PC-3 (cell line): ENCODE data around the gene ADAMTS17. TPM values are rescaled to one million over a fixed set of nuclear protein-coding genes. Genes with fewer than 3 reads are reported as not detected.
A peak's percentile ranks its signal among the peaks of the same experiment; 100 is the strongest.

Experiments
- ATAC-seq: fragments of 200-7000 bp; cut with Tn5 transposase; 2 replicates; pipeline ENCODE4 v1.9.1; 2020; ENCODE audit warnings: mild to moderate bottlenecking, moderate library complexity
- BruUV-seq: library from RNA; stranded (reverse); fragments of 400-500 nt; replicated peaks from 2 replicates; lab custom pipeline; 2021; lab: Mats Ljungman, UMichigan
- CTCF ChIA-PET: fragments of 300-600 bp; sonication (Branson Sonifier 250); formaldehyde crosslinking; loops from one replicate; lab custom pipeline; 2022; ENCODE audit warnings: antibody characterized with exemption; lab: Charles Lee
- POLR2A ChIA-PET: fragments of 300-600 bp; sonication (Branson Sonifier 250); formaldehyde crosslinking; loops from one replicate; lab custom pipeline; 2022; ENCODE audit warnings: antibody characterized with exemption; ENCODE audit not compliant: unreplicated experiment; lab: Charles Lee
- DNase-seq: peaks from one replicate; pipeline ENCODE4 v3.0.0-alpha.2; 2015
- H2AFZ ChIP-seq: fragments of 300-600 bp; sonication (generic); 2 replicates; pipeline ENCODE4 v1.6.0; 2016; ENCODE audit warnings: antibody characterized with exemption, low read length
- H3F3A ChIP-seq: fragments of 300-600 bp; sonication (generic); one replicate; pipeline ENCODE4 v1.6.0; 2017; ENCODE audit warnings: antibody characterized with exemption, low read length, control low read depth, mild to moderate bottlenecking; ENCODE audit not compliant: unreplicated experiment
- H3K27ac ChIP-seq: fragments of 300-600 bp; sonication (generic); 2 replicates; pipeline ENCODE4 v1.5.1; 2016; ENCODE audit warnings: mild to moderate bottlenecking, low read length
- H3K27me3 ChIP-seq: fragments of 300-600 bp; sonication (generic); 2 replicates; pipeline ENCODE4 v1.6.1; 2016; ENCODE audit warnings: low read length, mixed read lengths
- H3K36me3 ChIP-seq: fragments of 300-600 bp; sonication (generic); 2 replicates; pipeline ENCODE4 v1.6.1; 2016; ENCODE audit warnings: low read depth, mixed run types, low read length, mixed read lengths
- H3K4me1 ChIP-seq: fragments of 300-600 bp; sonication (generic); 2 replicates; pipeline ENCODE4 v1.5.1; 2016; ENCODE audit warnings: low read length; ENCODE audit not compliant: insufficient read depth
- H3K4me2 ChIP-seq: fragments of 300-600 bp; sonication (generic); 2 replicates; pipeline ENCODE4 v1.6.0; 2016; ENCODE audit warnings: low read length
- H3K4me3 ChIP-seq: fragments of 300-600 bp; sonication (generic); 2 replicates; pipeline ENCODE4 v1.5.1; 2016; ENCODE audit warnings: mild to moderate bottlenecking, low read length, mixed read lengths
- H3K79me2 ChIP-seq: fragments of 300-600 bp; sonication (generic); 2 replicates; pipeline ENCODE4 v1.6.1; 2017; ENCODE audit warnings: low read length, mixed read lengths
- H3K9ac ChIP-seq: fragments of 300-600 bp; sonication (generic); 2 replicates; pipeline ENCODE4 v1.6.0; 2016; ENCODE audit warnings: mild to moderate bottlenecking, low read length
- H3K9me2 ChIP-seq: fragments of 300-600 bp; sonication (generic); replicated peaks from 2 replicates; pipeline ENCODE4 v1.6.1; 2016; ENCODE audit warnings: mixed run types, low read length, mixed read lengths
- H3K9me3 ChIP-seq: fragments of 300-600 bp; sonication (generic); 2 replicates; pipeline ENCODE4 v1.6.1; 2016; ENCODE audit warnings: low read length, mixed read lengths
- H4K20me1 ChIP-seq: fragments of 300-600 bp; sonication (generic); 2 replicates; pipeline ENCODE4 v1.6.1; 2016; ENCODE audit warnings: low read length, mixed read lengths
- EZH2 ChIP-seq: fragments of 300-600 bp; sonication (generic); IDR thresholded peaks from one replicate; pipeline ENCODE4 v1.6.1; 2017; ENCODE audit warnings: antibody characterized with exemption, mild to moderate bottlenecking, low read length; ENCODE audit not compliant: unreplicated experiment
- EZH2phosphoT487 ChIP-seq: fragments of 300-600 bp; sonication (generic); IDR thresholded peaks from 2 replicates; pipeline ENCODE4 v1.6.1; 2018; ENCODE audit warnings: mild to moderate bottlenecking, antibody characterized with exemption, low read length, borderline replicate concordance
- intact Hi-C: fragments of 100-400 bp; cut with micrococcal nuclease; formaldehyde crosslinking; loops from 2 replicates; pipeline ENCODE4 v1.9.0; 2023
- total RNA-seq: library from RNA; depleted of rRNA; stranded (reverse); fragments of >200 nt; gene quantifications from 2 replicates; pipeline ENCODE4 v1.2.3, GENCODE V29; 2014
- TF ChIP-seq, protein P1 (sequence below): fragments of 300-600 bp; sonication (generic); conservative IDR thresholded peaks from 2 replicates; pipeline ENCODE4 v1.5.1; 2017; ENCODE audit warnings: antibody characterized with exemption, low read depth, mild to moderate bottlenecking, low read length

The ADAMTS17 gene
- total RNA-seq, 1 experiment from 2014 or later: 6.9 TPM

DNA sequence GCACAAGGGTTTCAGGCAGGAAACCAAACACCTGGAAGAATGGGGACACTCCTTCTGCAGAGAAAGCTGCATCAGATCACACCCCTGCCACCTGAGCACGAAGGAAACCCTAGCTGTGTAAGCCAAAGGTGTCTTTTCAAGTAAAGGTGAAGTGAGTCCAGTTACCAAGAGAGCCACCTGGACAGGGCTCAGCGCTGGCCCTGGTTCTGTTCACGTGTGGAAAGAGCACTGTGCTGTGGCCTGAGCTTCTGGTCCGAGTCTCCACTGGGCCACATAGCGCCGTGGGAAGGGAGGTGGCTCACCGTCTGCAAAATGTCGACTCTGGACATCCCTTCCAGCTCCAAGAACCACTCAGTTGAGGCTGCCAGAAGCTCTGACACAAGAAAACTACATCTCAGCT is 151.1 kb downstream of the ADAMTS17 start:
- no peak for ATAC-seq
- Histone ChIP-seq H3K36me3 (no peaks in the 10 kb centered on the region), H3K9ac (no peak overlapping the region), H3K4me3 (no peak overlapping the region), H3K27me3 (no peaks in the 10 kb centered on the region), H3K4me2 (no peak overlapping the region), H3K27ac (no peak overlapping the region), H2AFZ (no peak overlapping the region), H3K9me2 (no peaks in the 10 kb centered on the region), H3K4me1 (no peaks in the 10 kb centered on the region), H3F3A (no peaks in the 10 kb centered on the region), H4K20me1 (no peaks in the 10 kb centered on the region), H3K79me2 (no peaks in the 10 kb centered on the region), H3K9me3 (no peaks in the 10 kb centered on the region)
- no TSS peak for BruUV-seq
- intact Hi-C loops: no loop called here
- TF ChIP-seq EZH2 (no peak), EZH2phosphoT487 (no peak)
- TF ChIP-seq, protein P1, sequence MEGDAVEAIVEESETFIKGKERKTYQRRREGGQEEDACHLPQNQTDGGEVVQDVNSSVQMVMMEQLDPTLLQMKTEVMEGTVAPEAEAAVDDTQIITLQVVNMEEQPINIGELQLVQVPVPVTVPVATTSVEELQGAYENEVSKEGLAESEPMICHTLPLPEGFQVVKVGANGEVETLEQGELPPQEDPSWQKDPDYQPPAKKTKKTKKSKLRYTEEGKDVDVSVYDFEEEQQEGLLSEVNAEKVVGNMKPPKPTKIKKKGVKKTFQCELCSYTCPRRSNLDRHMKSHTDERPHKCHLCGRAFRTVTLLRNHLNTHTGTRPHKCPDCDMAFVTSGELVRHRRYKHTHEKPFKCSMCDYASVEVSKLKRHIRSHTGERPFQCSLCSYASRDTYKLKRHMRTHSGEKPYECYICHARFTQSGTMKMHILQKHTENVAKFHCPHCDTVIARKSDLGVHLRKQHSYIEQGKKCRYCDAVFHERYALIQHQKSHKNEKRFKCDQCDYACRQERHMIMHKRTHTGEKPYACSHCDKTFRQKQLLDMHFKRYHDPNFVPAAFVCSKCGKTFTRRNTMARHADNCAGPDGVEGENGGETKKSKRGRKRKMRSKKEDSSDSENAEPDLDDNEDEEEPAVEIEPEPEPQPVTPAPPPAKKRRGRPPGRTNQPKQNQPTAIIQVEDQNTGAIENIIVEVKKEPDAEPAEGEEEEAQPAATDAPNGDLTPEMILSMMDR: no peak
- DNase-seq: no peak
- POLR2A ChIA-PET: no interaction called here
- CTCF ChIA-PET: no interaction called here

DNA sequence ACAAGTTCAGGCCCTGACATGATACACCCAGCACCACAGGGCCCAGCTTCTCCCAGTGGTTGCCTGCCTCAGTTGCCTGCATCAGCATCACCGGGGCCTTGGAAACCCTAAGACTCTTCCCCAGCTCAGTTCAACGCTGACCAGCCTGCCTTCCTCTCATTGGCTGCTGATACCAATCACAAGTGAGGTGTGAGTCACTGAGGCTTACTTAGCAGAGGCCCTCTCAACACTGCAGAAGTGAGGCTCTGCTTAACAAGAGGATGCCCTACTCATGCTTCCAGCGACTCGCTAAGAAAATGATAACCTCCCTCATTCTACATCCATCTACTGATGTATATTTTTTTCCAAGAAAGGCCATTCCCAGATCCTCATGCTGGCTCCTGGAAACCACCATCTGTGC is 151.9 kb downstream of the ADAMTS17 start:
- H3K9me2 ChIP-seq: no peaks in the 10 kb centered on the region
- no peaks in the 10 kb centered on the region for H3K79me2 ChIP-seq
- intact Hi-C loops: no loop called here
- no peak overlapping the region for H3K27ac ChIP-seq
- POLR2A ChIA-PET: no interaction called here
- no peaks in the 10 kb centered on the region for H3K4me1 ChIP-seq
- H4K20me1 ChIP-seq: no peaks in the 10 kb centered on the region
- no peak for ATAC-seq
- DNase-seq: peak; percentile 5
- no peak overlapping the region for H3K4me2 ChIP-seq
- no peak overlapping the region for H3K4me3 ChIP-seq
- H3K27me3 ChIP-seq: no peaks in the 10 kb centered on the region
- no peaks in the 10 kb centered on the region for H3K36me3 ChIP-seq
- H3K9me3 ChIP-seq: no peaks in the 10 kb centered on the region
- TF ChIP-seq, protein P1: no peak
- TF ChIP-seq EZH2 (no peak), EZH2phosphoT487 (no peak)
- BruUV-seq: no TSS peak
- H3F3A ChIP-seq: no peaks in the 10 kb centered on the region
- no peak overlapping the region for H2AFZ ChIP-seq
- CTCF ChIA-PET: no interaction called here
- no peak overlapping the region for H3K9ac ChIP-seq

DNA sequence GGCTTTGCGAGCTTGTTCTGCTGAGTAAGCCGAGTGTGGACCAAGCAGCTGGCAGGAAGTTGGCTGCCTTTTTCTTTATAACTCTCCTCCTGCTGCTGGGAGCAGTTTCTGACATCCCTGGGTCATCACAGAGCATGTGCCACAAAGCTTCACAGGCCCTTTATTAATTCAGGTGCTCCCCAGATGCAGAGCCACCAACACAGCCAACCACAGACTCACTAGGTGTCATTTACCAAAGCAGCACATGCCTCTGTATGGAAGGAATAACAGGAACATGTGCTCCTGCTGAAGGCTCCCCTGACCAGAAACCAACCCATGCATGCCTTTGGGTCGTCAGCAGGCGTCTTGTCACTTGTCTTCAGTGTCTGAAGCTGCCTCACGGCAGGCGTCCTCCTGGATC is 152.5 kb downstream of the ADAMTS17 start:
- H3K9me3 ChIP-seq: no peaks in the 10 kb centered on the region
- no peak for DNase-seq
- no peaks in the 10 kb centered on the region for H3K4me1 ChIP-seq

More for the DNA sequence above, 152.5 kb downstream of the ADAMTS17 start:
- H3K27me3 ChIP-seq: no peaks in the 10 kb centered on the region
- intact Hi-C loops: no loop called here
- BruUV-seq: no TSS peak
- H3K79me2 ChIP-seq: no peaks in the 10 kb centered on the region
- CTCF ChIA-PET: no interaction called here
- H3K9me2 ChIP-seq: no peaks in the 10 kb centered on the region
- H3K4me3 ChIP-seq: no peak overlapping the region
- no peak overlapping the region for H3K27ac ChIP-seq
- H3K9ac ChIP-seq: no peak overlapping the region
- POLR2A ChIA-PET: no interaction called here
- H3K4me2 ChIP-seq: no peak overlapping the region
- no peak for ATAC-seq
- no peaks in the 10 kb centered on the region for H3K36me3 ChIP-seq
- no peaks in the 10 kb centered on the region for H4K20me1 ChIP-seq
- H3F3A ChIP-seq: no peaks in the 10 kb centered on the region
- no peak overlapping the region for H2AFZ ChIP-seq
- no peak for TF ChIP-seq EZH2phosphoT487
- no peak for TF ChIP-seq EZH2
